ENCODE measurements around the gene FAM217B. TPM values are rescaled to one million over a fixed set of nuclear protein-coding genes. Genes with fewer than 3 reads are reported as not detected.

The FAM217B gene
- total and polyA plus RNA-seq, 2 of the 8 experiments (the other 6 are each of a cell fraction or from before 2014, with no cell fraction given) = 5.4 to 28.5 TPM

DNA sequence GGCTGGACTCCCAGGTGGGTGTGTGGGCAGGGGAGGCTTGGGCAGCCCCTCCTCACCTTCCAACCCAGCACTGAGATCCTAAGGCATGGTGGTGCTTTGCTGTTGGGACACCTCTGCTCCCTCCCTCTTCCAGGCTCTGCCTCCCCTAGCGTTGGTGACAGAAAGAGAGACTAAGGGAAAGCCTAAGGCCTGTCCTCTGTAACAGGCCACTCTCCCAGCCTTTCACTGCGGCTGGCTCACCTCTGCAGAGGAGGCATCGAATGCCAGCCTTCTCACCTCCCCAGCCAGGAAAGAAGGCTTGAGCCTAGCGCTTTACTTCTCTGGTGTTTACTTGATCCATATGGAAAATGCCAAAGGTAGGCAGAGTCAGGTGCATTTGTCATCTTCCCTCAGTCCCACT is 14.5 kb downstream of the FAM217B start:
- TF ChIP-seq RAD21 (IDR thresholded peaks at IDR 0.05 in 1 of 2, conservative IDR thresholded peaks at IDR 0.05 in 1 of 2; ENCODE audit: low read depth in 2 of 2, low read length in 2 of 2) (no peak), TCF12 (IDR thresholded peaks at IDR 0.05; ENCODE audit: low read depth, low read length) (no peak), SUZ12 (IDR thresholded peaks at IDR 0.05; ENCODE audit: low read length) (no peak), KDM5A (IDR thresholded peaks at IDR 0.05; ENCODE audit: low read length) (no peak), KDM1A (IDR thresholded peaks at IDR 0.05; ENCODE audit: borderline replicate concordance, low read length) (no peak)
- H3K79me2 ChIP-seq (ENCODE audit: control insufficient read depth in 1 of 2, insufficient read depth in 2 of 2, low read length in 2 of 2) = no peaks in the 10 kb centered on the region
- 88% methylated on average over 4 of the region's 4 CpGs; no CpG with 5 or more reads in 1 of the 2 experiments for WGBS, 2 experiments (ENCODE audit: extremely low coverage in 1 of 2, insufficient coverage in 1 of 2, insufficient read length in 1 of 2, insufficient replicate concordance in 2 of 2, low coverage in 1 of 2, low lambda C conversion rate in 2 of 2, missing lambda C conversion rate in 1 of 2)
- no peak overlapping the region for H3K56ac ChIP-seq (replicated peaks; ENCODE audit: insufficient read length, low read depth, low read length)
- H3K27me3 ChIP-seq (replicated peaks in 1 of 4; ENCODE audit: control insufficient read depth in 3 of 4, extremely low read depth in 1 of 4, insufficient read depth in 3 of 4, low read length in 3 of 4) = no peaks in the 10 kb centered on the region; a peak in 2 of 7 replicates
- DNase-seq (ENCODE audit: low read depth in 1 of 2, low spot score in 2 of 2) (no peak), FAIRE-seq (no peak)
- H3K4me1 ChIP-seq (replicated peaks in 1 of 4; ENCODE audit: control insufficient read depth in 3 of 4, insufficient read depth in 4 of 4, low read length in 3 of 4) = 0 out of 7 replicates have a peak, but pooled peaks cover 0 to 2% (median 0%) of the 10 kb centered on the region in 4 experiments
- no peak overlapping the region for H4K5ac ChIP-seq (ENCODE audit: insufficient read length, low read depth, low read length)
- CTCF ChIA-PET (ENCODE audit: partially characterized antibody) = interaction anchor here (0.8 to 3.3 kb wide), 10 partner anchors 9 to 973 kb away, joined by 3 to 18 read pairs (median 4); no protein-coding TSS in a partner anchor
- H3K14ac ChIP-seq (ENCODE audit: insufficient read length) = no peak overlapping the region
- H2BK15ac ChIP-seq (ENCODE audit: low read length) = no peak overlapping the region
- no peaks in the 10 kb centered on the region for H3K23me2 ChIP-seq (ENCODE audit: low read depth, low read length)
- H3K27ac ChIP-seq (ENCODE audit: low read depth, low read length) = no peak overlapping the region
- H2BK5ac ChIP-seq (ENCODE audit: low read depth, low read length) = no peak overlapping the region
- no peaks in the 10 kb centered on the region for H3K79me1 ChIP-seq (ENCODE audit: low read depth, low read length)
- H2AFZ ChIP-seq (ENCODE audit: low read length) = no peak overlapping the region
- H3K23ac ChIP-seq (ENCODE audit: insufficient read length) = no peak overlapping the region
- H2BK120ac ChIP-seq (replicated peaks; ENCODE audit: low read depth, low read length) = no peak overlapping the region
- no peak overlapping the region for H3K4me2 ChIP-seq (ENCODE audit: insufficient read depth in 1 of 2, low read depth in 2 of 2, low read length in 2 of 2)
- peaks cover 0 to 1% of the 10 kb centered on the region in 2 experiments for H4K20me1 ChIP-seq (replicated peaks in 1 of 2; ENCODE audit: control insufficient read depth in 1 of 2, insufficient read depth in 2 of 2, low read length in 2 of 2)
- no peak overlapping the region for H4K91ac ChIP-seq (replicated peaks; ENCODE audit: insufficient read length, low read length)
- H3K4ac ChIP-seq (replicated peaks; ENCODE audit: insufficient read length, low read depth, low read length) = no peak overlapping the region
- H3K36me3 ChIP-seq (ENCODE audit: control insufficient read depth in 2 of 4, insufficient read depth in 4 of 4, low read length in 3 of 4) = no peaks in the 10 kb centered on the region
- no peak overlapping the region for H2BK12ac ChIP-seq (ENCODE audit: low read depth, low read length)
- no peak overlapping the region for H2AK5ac ChIP-seq (ENCODE audit: low read depth, low read length)
- no peak overlapping the region for H3K4me3 ChIP-seq (ENCODE audit: extremely low read depth in 1 of 4, insufficient read depth in 2 of 4, low read depth in 3 of 4, low read length in 4 of 4)
- H3K18ac ChIP-seq (ENCODE audit: extremely low read depth, low read length) = no peak overlapping the region; the same call in 1 of the 2 replicates
- no peak overlapping the region for H3K9ac ChIP-seq (replicated peaks in 1 of 4; ENCODE audit: extremely low read depth in 1 of 4, low read depth in 3 of 4, low read length in 3 of 4)
- no peaks in the 10 kb centered on the region for H3K9me3 ChIP-seq (ENCODE audit: insufficient read depth in 2 of 2, low read depth in 1 of 2, low read length in 1 of 2)
- H4K8ac ChIP-seq (ENCODE audit: extremely low read depth, insufficient read depth, low read length) = no peak overlapping the region
- no peak overlapping the region for H2BK20ac ChIP-seq (ENCODE audit: low read length)
- POLR2A ChIA-PET (ENCODE audit: partially characterized antibody) = interaction anchor here (1.5 to 2.3 kb wide), 2 partner anchors 10 to 15 kb away, joined by 5 to 8 read pairs; partner anchors contain the start of genes FAM217B and PPP1R3D

Data from H1 (cell line).